ENCODE results near the gene GRM4.

DNA sequence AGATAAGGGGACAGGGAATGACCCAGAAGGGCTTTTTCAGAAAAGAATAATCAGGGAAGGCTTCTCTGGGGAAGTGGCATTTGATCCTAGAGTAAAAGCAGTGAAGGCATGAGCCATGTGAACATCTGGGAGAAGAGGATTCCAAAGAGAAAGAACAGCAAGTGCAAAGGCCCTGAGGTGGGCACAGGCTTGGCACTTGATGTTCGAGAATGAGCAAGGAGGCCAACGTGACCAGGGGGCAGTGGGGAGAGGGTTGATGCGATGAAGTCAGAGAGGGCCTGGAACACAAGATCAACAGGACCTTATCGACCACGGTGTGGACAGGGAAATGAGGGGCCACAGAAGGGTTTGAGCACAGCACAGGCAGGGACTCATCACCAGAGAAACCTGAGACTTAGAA, 5.8 kb downstream of the GRM4 start:
- TF ChIP-seq POLR2AphosphoS5 (IDR thresholded peaks at IDR 0.05; ENCODE audit: borderline replicate concordance, low read depth, low read length) (no peak), EZH2 (IDR thresholded peaks at IDR 0.05) (no peak), FOXP2 (optimal IDR thresholded peaks at IDR 0.05; ENCODE audit: control extremely low read depth, extremely low read length, insufficient read depth) (no peak)

Data from SK-N-MC (cell line).